GM12874 (cell line): ENCODE data around the gene SUPT3H.

ENCODE experiments used
- CTCF ChIP-seq: IDR thresholded peaks from 2 replicates; pipeline ENCODE4 v1.5.1; 2011; ENCODE audit warnings: low read depth, mild to moderate bottlenecking, control low read depth, low read length, moderate library complexity; ENCODE audit not compliant: insufficient read depth

SUPT3H gene

GRCh38 chr6:45148278-45148677, 229.5 kb downstream of the SUPT3H start:
- TF ChIP-seq CTCF: no peak

- TF ChIP-seq CTCF: no peak
These were observed 239.0 kb downstream of the SUPT3H start for GRCh38 chr6:45138765-45139164.

DNA sequence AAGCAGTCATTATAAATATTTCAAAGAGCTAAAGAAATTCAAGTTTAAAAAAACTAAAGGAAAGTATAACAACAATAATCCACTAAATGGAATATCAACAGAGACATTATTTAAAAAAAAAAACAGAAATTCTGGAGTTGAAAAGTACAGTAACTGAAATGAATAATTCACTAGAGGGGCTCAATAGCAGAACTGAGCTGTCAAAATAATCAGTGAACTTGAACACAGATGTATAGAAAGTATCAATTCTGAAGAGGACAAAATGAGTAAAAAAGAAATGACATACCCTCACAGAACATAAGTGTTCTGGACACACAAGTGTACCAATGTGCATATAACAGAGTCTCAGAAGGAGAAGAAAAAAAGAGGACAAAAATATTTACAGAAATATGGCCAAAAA, 241.2 kb downstream of the SUPT3H start:
- TF ChIP-seq CTCF: no peak

GRCh38 chr6:45132658-45133294, 245.0 kb downstream of the SUPT3H start:
- no peak for TF ChIP-seq CTCF

GRCh38 chr6:45132059-45132458, 245.7 kb downstream of the SUPT3H start:
- TF ChIP-seq CTCF: no peak

DNA sequence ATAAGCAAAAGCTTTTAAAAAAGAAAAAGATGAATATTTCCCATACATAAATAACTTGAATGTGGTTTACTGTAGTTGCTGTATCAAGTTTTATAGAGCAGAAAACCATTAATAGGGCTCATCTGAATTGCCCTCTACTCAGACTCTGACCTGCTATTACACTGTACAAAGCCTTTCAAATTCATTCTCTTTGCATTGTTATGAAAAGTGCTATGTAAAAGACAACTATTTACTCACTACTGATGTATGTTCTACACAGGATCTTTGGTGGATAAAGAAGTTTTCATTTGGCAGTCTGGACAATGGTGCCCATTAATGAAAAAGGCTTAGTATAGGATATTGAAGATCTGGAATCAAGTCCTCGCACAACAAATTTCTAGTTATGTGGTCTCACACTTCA, 248.7 kb downstream of the SUPT3H start:
- no peak for TF ChIP-seq CTCF

DNA sequence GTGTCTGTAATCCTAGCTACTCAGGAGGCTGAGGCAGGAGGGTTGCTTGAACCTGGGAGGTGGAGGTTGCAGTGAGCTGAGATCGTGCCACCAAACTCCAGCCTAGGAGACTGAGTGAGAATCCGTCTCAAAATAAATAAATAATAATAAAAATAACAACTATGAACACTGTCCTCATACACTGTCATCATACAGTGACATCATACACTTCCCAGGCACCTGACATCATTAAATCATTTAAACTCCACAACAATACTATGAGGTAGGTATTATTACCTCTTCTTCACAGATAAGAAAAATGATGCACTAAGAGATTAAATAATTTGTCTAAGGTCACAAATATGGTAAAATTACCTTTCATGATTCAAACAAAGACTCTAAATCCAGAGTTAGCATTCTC, 250.5 kb downstream of the SUPT3H start:
- no peak for TF ChIP-seq CTCF
